SK-N-SH (cell line): ENCODE data around the gene FZR1. TPM values are rescaled to one million over a fixed set of nuclear protein-coding genes. Genes with fewer than 3 reads are reported as not detected.

Experiments
- CTCF ChIA-PET: fragments of 300-600, 350-600 bp; formaldehyde crosslinking; extraction: SDS; loops from one replicate; lab custom pipeline; 2021; lab: Yijun Ruan, JAX
- POLR2A ChIA-PET: fragments of 350-600 bp; sonication (Branson Sonifier 250); formaldehyde crosslinking; extraction: SDS; loops from one replicate; lab custom pipeline; 2020; ENCODE audit warnings: antibody characterized with exemption, inconsistent platforms; lab: Yijun Ruan, JAX
- DNase-seq: peaks from one replicate; pipeline ENCODE4 v3.0.0; 2012
- H2AFZ ChIP-seq: fragments of 200-600 bp; sonication (generic); 2 replicates; pipeline ENCODE4 v1.8.1; 2016; ENCODE audit warnings: antibody characterized with exemption, mild to moderate bottlenecking, low read depth
- H3F3A ChIP-seq: fragments of 200-600 bp; sonication (generic); replicated peaks from 2 replicates; pipeline ENCODE3; 2016; ENCODE audit warnings: antibody characterized with exemption, mild to moderate bottlenecking; ENCODE audit not compliant: insufficient read depth
- H3K27ac ChIP-seq, 2 experiments: fragments of 200-500 bp in 1 of 2; fragments of 200-600 bp in 1 of 2; sonication (Bioruptor generic) in 1 of 2; sonication (generic), shearing (Covaris generic) in 1 of 2; 2 replicates each; pipeline versions ENCODE4 v1.5.1 to v1.6.1; 2014 to 2016; ENCODE audit warnings: low read depth in 2 of 2, inconsistent platforms in 1 of 2, low read length in 1 of 2, mild to moderate bottlenecking in 1 of 2, mixed read lengths in 1 of 2
- H3K27me3 ChIP-seq: fragments of 200-600 bp; sonication (generic), shearing (Covaris generic); 2 replicates; pipeline ENCODE4 v1.6.1; 2016; ENCODE audit warnings: mixed run types; ENCODE audit not compliant: insufficient read depth
- H3K36me3 ChIP-seq, 2 experiments: fragments of 200-500 bp in 1 of 2; fragments of 200-600 bp in 1 of 2; sonication (Bioruptor generic) in 1 of 2; sonication (generic) in 1 of 2; replicated peaks in 1 of 2; 2 replicates each; pipeline versions ENCODE3 to v1.5.1; 2014 to 2016; ENCODE audit warnings: low read length in 1 of 2, mild to moderate bottlenecking in 1 of 2; ENCODE audit not compliant: insufficient read depth in 2 of 2, control insufficient read depth in 1 of 2
- H3K4me1 ChIP-seq, 2 experiments: fragments of 200-500 bp in 1 of 2; fragments of 200-600 bp in 1 of 2; sonication (Bioruptor generic) in 1 of 2; sonication (generic), shearing (Covaris generic) in 1 of 2; 2 replicates each; pipeline versions ENCODE4 v1.5.1 to v1.6.1; 2014 to 2016; ENCODE audit warnings: low read depth in 1 of 2, low read length in 1 of 2, mixed run types in 1 of 2; ENCODE audit not compliant: insufficient read depth in 2 of 2, control insufficient read depth in 1 of 2
- H3K4me2 ChIP-seq: fragments of 200-600 bp; sonication (generic), shearing (Covaris generic); 2 replicates; pipeline ENCODE4 v1.6.1; 2017; ENCODE audit warnings: mixed run types
- H3K4me3 ChIP-seq, 2 experiments: fragments of 200-500 bp in 1 of 2; fragments of 200-600 bp in 1 of 2; sonication (Bioruptor generic) in 1 of 2; sonication (generic), shearing (Covaris generic) in 1 of 2; 2 replicates each; pipeline versions ENCODE4 v1.5.1 to v1.8.1; 2014 to 2016; ENCODE audit warnings: low read depth in 2 of 2, inconsistent platforms in 1 of 2, low read length in 1 of 2, mild to moderate bottlenecking in 1 of 2, mixed read lengths in 1 of 2, moderate library complexity in 1 of 2
- H3K79me2 ChIP-seq: fragments of 200-600 bp; sonication (generic); 2 replicates; pipeline ENCODE4 v1.8.1; 2017; ENCODE audit warnings: mild to moderate bottlenecking; ENCODE audit not compliant: insufficient read depth
- H3K9ac ChIP-seq: fragments of 200-600 bp; sonication (generic); 2 replicates; pipeline ENCODE4 v1.6.1; 2017; ENCODE audit warnings: mixed run types
- H3K9me2 ChIP-seq: fragments of 200-600 bp; sonication (generic); 2 replicates; pipeline ENCODE4 v1.6.1; 2017; ENCODE audit warnings: mixed run types
- H3K9me3 ChIP-seq: fragments of 200-600 bp; sonication (generic); 2 replicates; pipeline ENCODE4 v1.6.1; 2017; ENCODE audit warnings: mixed run types, mild to moderate bottlenecking, moderate library complexity
- H4K20me1 ChIP-seq: fragments of 200-600 bp; sonication (generic); 2 replicates; pipeline ENCODE4 v1.6.1; 2017; ENCODE audit warnings: mild to moderate bottlenecking, mixed run types; ENCODE audit not compliant: insufficient read depth
- GABPA ChIP-seq: IDR thresholded peaks from 2 replicates; pipeline ENCODE4 v1.4.0; 2012; ENCODE audit warnings: low read depth, mild to moderate bottlenecking
- JUND ChIP-seq: IDR thresholded peaks from 2 replicates; pipeline ENCODE4 v1.4.0; 2012
- MEF2A ChIP-seq: IDR thresholded peaks from 2 replicates; pipeline ENCODE4 v1.4.0; 2012; ENCODE audit warnings: low read depth, borderline replicate concordance
- NFIC ChIP-seq: IDR thresholded peaks from 2 replicates; pipeline ENCODE4 v1.4.0; 2012; ENCODE audit warnings: borderline replicate concordance
- POLR2AphosphoS5 ChIP-seq: IDR thresholded peaks from 2 replicates; pipeline ENCODE4 v1.6.1; 2012; ENCODE audit warnings: low read depth, low read length
- RAD21 ChIP-seq: IDR thresholded peaks from 2 replicates; pipeline ENCODE4 v1.6.1; 2012; ENCODE audit warnings: mild to moderate bottlenecking, low read length
- REST ChIP-seq: IDR thresholded peaks from 2 replicates; pipeline ENCODE4 v1.6.1; 2012; ENCODE audit warnings: mild to moderate bottlenecking, low read depth, low read length, moderate library complexity
- SIN3A ChIP-seq: IDR thresholded peaks from 2 replicates; pipeline ENCODE4 v1.6.1; 2012; ENCODE audit warnings: low read depth, mild to moderate bottlenecking, low read length, moderate library complexity, borderline replicate concordance
- TAF1 ChIP-seq: IDR thresholded peaks from 2 replicates; pipeline ENCODE4 v1.6.1; 2012; ENCODE audit warnings: low read depth, mild to moderate bottlenecking, low read length, moderate library complexity, borderline replicate concordance
- TEAD4 ChIP-seq: IDR thresholded peaks from 2 replicates; pipeline ENCODE4 v1.4.0; 2012; ENCODE audit warnings: mild to moderate bottlenecking, borderline replicate concordance; ENCODE audit not compliant: insufficient read depth
- USF2 ChIP-seq: fragments of 150-350 bp; IDR thresholded peaks from 2 replicates; pipeline ENCODE4 v1.6.1; 2017; ENCODE audit warnings: antibody characterized with exemption, low read length, low read depth, borderline replicate concordance
- WGBS: methylation state at CpG from one replicate; pipeline ENCODE4 v1.1.6; 2017; ENCODE audit warnings: low lambda C conversion rate; 5-methylcytosine and 5-hydroxymethylcytosine counted together
- polyA plus RNA-seq, 3 experiments: library from polyadenylated mRNA; depleted of rRNA; stranded (reverse); fragments of >200 nt; gene quantifications; 2 replicates each; pipeline ENCODE4 v1.2.3, GENCODE V29; 2012
- TF ChIP-seq, protein P1 (sequence below): IDR thresholded peaks from 2 replicates; pipeline ENCODE4 v1.4.0; 2012; ENCODE audit warnings: low read depth, borderline replicate concordance
- TF ChIP-seq, protein P2 (sequence below): IDR thresholded peaks from 2 replicates; pipeline ENCODE4 v1.4.0; 2012; ENCODE audit warnings: low read depth
- TF ChIP-seq, protein P3 (sequence below): fragments of 150-350 bp; IDR thresholded peaks from 2 replicates; pipeline ENCODE4 v1.6.1; 2016; ENCODE audit warnings: mild to moderate bottlenecking, low read depth, low read length

The FZR1 gene
- polyA plus RNA-seq, 1 of the 3 experiments (the other 2 are of a cell fraction): 36.3 TPM

DNA sequence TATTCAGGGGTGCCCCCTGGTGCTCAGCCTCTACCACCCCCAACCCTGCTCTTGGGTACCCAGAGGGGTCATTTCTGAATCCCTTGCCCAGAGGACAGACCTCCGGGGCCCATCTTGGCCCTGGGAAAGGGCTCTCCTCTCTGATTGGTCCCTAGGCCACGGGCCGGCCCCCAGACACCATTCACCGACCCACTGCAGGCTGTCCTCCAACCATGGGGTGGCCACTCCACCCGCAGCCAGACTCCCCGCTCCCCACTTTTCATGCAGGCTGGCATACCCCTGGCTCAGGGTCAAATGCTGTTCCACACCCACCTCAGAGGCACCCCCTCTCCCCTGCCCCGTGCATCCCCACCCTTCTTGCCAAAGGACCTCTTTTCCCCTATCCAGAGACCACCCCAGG lies 40.6 kb upstream of the FZR1 start:
- POLR2A ChIA-PET: no interaction called here
- DNase-seq: no peak
- no peaks in the 10 kb centered on the region for H4K20me1 ChIP-seq
- H3K79me2 ChIP-seq: 0 out of 2 replicates have a peak, but pooled peaks cover 6% of the 10 kb centered on the region
- H3K27me3 ChIP-seq: no peaks in the 10 kb centered on the region
- H3F3A ChIP-seq: peaks cover 15% of the 10 kb centered on the region
- H3K36me3 ChIP-seq: peaks cover 6 to 12% of the 10 kb centered on the region in 2 experiments
- TF ChIP-seq JUND (no peak), MEF2A (no peak), SIN3A (no peak), TEAD4 (no peak), REST (no peak), USF2 (no peak), RAD21 (no peak), GABPA (no peak), NFIC (no peak), POLR2AphosphoS5 (no peak), TAF1 (no peak)
- TF ChIP-seq, protein P1, sequence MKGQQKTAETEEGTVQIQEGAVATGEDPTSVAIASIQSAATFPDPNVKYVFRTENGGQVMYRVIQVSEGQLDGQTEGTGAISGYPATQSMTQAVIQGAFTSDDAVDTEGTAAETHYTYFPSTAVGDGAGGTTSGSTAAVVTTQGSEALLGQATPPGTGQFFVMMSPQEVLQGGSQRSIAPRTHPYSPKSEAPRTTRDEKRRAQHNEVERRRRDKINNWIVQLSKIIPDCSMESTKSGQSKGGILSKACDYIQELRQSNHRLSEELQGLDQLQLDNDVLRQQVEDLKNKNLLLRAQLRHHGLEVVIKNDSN: no peak
- TF ChIP-seq, protein P2, sequence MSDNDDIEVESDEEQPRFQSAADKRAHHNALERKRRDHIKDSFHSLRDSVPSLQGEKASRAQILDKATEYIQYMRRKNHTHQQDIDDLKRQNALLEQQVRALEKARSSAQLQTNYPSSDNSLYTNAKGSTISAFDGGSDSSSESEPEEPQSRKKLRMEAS: no peak
- TF ChIP-seq, protein P3, sequence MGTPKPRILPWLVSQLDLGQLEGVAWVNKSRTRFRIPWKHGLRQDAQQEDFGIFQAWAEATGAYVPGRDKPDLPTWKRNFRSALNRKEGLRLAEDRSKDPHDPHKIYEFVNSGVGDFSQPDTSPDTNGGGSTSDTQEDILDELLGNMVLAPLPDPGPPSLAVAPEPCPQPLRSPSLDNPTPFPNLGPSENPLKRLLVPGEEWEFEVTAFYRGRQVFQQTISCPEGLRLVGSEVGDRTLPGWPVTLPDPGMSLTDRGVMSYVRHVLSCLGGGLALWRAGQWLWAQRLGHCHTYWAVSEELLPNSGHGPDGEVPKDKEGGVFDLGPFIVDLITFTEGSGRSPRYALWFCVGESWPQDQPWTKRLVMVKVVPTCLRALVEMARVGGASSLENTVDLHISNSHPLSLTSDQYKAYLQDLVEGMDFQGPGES: no peak
- H3K9me3 ChIP-seq: no peaks in the 10 kb centered on the region
- H3K9me2 ChIP-seq: no peaks in the 10 kb centered on the region
- H3K4me2 ChIP-seq: no peak overlapping the region
- CTCF ChIA-PET: interaction anchor here (1.0 kb wide), 1 partner anchor 161 kb away, joined by 10 read pairs; no protein-coding TSS in a partner anchor
- no peak overlapping the region for H2AFZ ChIP-seq
- H3K4me3 ChIP-seq: no peak overlapping the region
- H3K4me1 ChIP-seq: peaks cover 0 to 2% of the 10 kb centered on the region in 2 experiments; a peak in 1 of 4 replicates
- no peak overlapping the region for H3K27ac ChIP-seq
- H3K9ac ChIP-seq: no peak overlapping the region
- WGBS: 100% methylated on average over 4 of the region's 7 CpGs
